ENCODE data around the gene BMPR1A.

Gene BMPR1A

GRCh38 chr10:86721232-86721631 is 35.2 kb upstream of the BMPR1A start:
- no peak for TF ChIP-seq ESRRG (CRISPR knock-in tag; IDR thresholded peaks at IDR 0.05)
- TF ChIP-seq ZC3H10 (CRISPR knock-in tag; IDR thresholded peaks at IDR 0.05), result no peak
- no peak for TF ChIP-seq ISL1 (CRISPR knock-in tag; IDR thresholded peaks at IDR 0.05)
- no peak for TF ChIP-seq RARB (CRISPR knock-in tag; IDR thresholded peaks at IDR 0.05)
- no peak for TF ChIP-seq SNAI2 (CRISPR knock-in tag; IDR thresholded peaks at IDR 0.05)
- no peak for TF ChIP-seq GLIS3 (CRISPR knock-in tag; IDR thresholded peaks at IDR 0.05)
- no peak for TF ChIP-seq OSR1 (CRISPR knock-in tag; IDR thresholded peaks at IDR 0.05)
- TF ChIP-seq ZNF565 (CRISPR knock-in tag; conservative IDR thresholded peaks at IDR 0.05; ENCODE audit: low read depth), result no peak
- no peak for TF ChIP-seq ZNF70 (CRISPR knock-in tag; IDR thresholded peaks at IDR 0.05)
- no peak for TF ChIP-seq TCF4 (CRISPR knock-in tag; IDR thresholded peaks at IDR 0.05; ENCODE audit: borderline replicate concordance)
- no peak for TF ChIP-seq POU6F1 (CRISPR knock-in tag; IDR thresholded peaks at IDR 0.05; ENCODE audit: borderline replicate concordance, low read depth)
- TF ChIP-seq CREB5 (CRISPR knock-in tag; IDR thresholded peaks at IDR 0.05; ENCODE audit: low read depth), result no peak
- TF ChIP-seq CSDC2 (CRISPR knock-in tag; IDR thresholded peaks at IDR 0.05), result no peak
- TF ChIP-seq TSHZ2 (CRISPR knock-in tag; IDR thresholded peaks at IDR 0.05), result no peak
- no peak for TF ChIP-seq ARNTL (CRISPR knock-in tag; IDR thresholded peaks at IDR 0.05; ENCODE audit: borderline replicate concordance, low read depth)
- ATAC-seq, result no peak

GRCh38 chr10:86723009-86723408 is 33.4 kb upstream of the BMPR1A start:
- no peak for TF ChIP-seq ZFP30 (CRISPR knock-in tag; IDR thresholded peaks at IDR 0.05)
- no peak for TF ChIP-seq TSHZ2 (CRISPR knock-in tag; IDR thresholded peaks at IDR 0.05)
- TF ChIP-seq OSR1 (CRISPR knock-in tag; IDR thresholded peaks at IDR 0.05), result no peak
- TF ChIP-seq ARNTL (CRISPR knock-in tag; IDR thresholded peaks at IDR 0.05; ENCODE audit: borderline replicate concordance, low read depth), result no peak
- TF ChIP-seq BACH2 (CRISPR knock-in tag; IDR thresholded peaks at IDR 0.05; ENCODE audit: borderline replicate concordance), result no peak
- no peak for ATAC-seq

- ATAC-seq, result no peak
These were observed 32.0 kb upstream of the BMPR1A start for GRCh38 chr10:86724445-86724844.

More at GRCh38 chr10:86724445-86724844, 32.0 kb upstream of the BMPR1A start:
- TF ChIP-seq CSDC2 (CRISPR knock-in tag; IDR thresholded peaks at IDR 0.05), result no peak
- TF ChIP-seq ZNF8 (CRISPR knock-in tag; IDR thresholded peaks at IDR 0.05), result no peak
- no peak for TF ChIP-seq ZC3H10 (CRISPR knock-in tag; IDR thresholded peaks at IDR 0.05)
- no peak for TF ChIP-seq ZFP3 (CRISPR knock-in tag; IDR thresholded peaks at IDR 0.05)
- TF ChIP-seq RARB (CRISPR knock-in tag; IDR thresholded peaks at IDR 0.05), result no peak
- TF ChIP-seq CSRNP3 (CRISPR knock-in tag; IDR thresholded peaks at IDR 0.05), result no peak
- no peak for TF ChIP-seq GLIS3 (CRISPR knock-in tag; IDR thresholded peaks at IDR 0.05)
- TF ChIP-seq BACH2 (CRISPR knock-in tag; IDR thresholded peaks at IDR 0.05; ENCODE audit: borderline replicate concordance), result no peak
- TF ChIP-seq ESRRG (CRISPR knock-in tag; IDR thresholded peaks at IDR 0.05), result no peak
- TF ChIP-seq PATZ1 (CRISPR knock-in tag; IDR thresholded peaks at IDR 0.05; ENCODE audit: borderline replicate concordance), result no peak
- TF ChIP-seq ARNTL (CRISPR knock-in tag; IDR thresholded peaks at IDR 0.05; ENCODE audit: borderline replicate concordance, low read depth), result no peak

Data from SK-N-SH treated with all-trans-retinoic acid at 6 μM for 48 hours (cell line).